MCF 10A (cell line): Measurements from ENCODE around the gene PDE1A. TPM values are rescaled to one million over a fixed set of nuclear protein-coding genes. Genes with fewer than 3 reads are reported as not detected.
A peak's percentile ranks its signal among the peaks of the same experiment; 100 is the strongest.

Experiments
- BruUV-seq: library from RNA; stranded (reverse); fragments of 400-500 nt; replicated peaks from 2 replicates; lab custom pipeline; 2021; lab: Mats Ljungman, UMichigan
- CTCF ChIA-PET: fragments of 300-600 bp; sonication (Branson Sonifier 250); formaldehyde crosslinking; extraction: SDS; loops from one replicate; lab custom pipeline; 2021; ENCODE audit warnings: antibody characterized with exemption, inconsistent platforms; lab: Yijun Ruan, JAX
- POLR2A ChIA-PET: fragments of 300-600, 350-650 bp; sonication (Branson Sonifier 250); formaldehyde crosslinking; extraction: SDS; loops from one replicate; lab custom pipeline; 2020; ENCODE audit warnings: antibody characterized with exemption, inconsistent platforms; lab: Yijun Ruan, JAX
- DNase-seq: peaks from one replicate; pipeline ENCODE4 v3.0.0-alpha.2; 2018; ENCODE audit not compliant: unreplicated experiment
- H3K27ac Mint-ChIP-seq: one replicate; pipeline ENCODE4 v1.8.0; 2022; ENCODE audit warnings: mild to moderate bottlenecking, low read depth, mixed read lengths; ENCODE audit not compliant: unreplicated experiment
- H3K27me3 Mint-ChIP-seq: one replicate; pipeline ENCODE4 v1.8.0; 2022; ENCODE audit warnings: mixed read lengths; ENCODE audit not compliant: insufficient read depth, unreplicated experiment
- H3K36me3 Mint-ChIP-seq: one replicate; pipeline ENCODE4 v1.8.0; 2022; ENCODE audit warnings: mild to moderate bottlenecking, moderate library complexity, mixed read lengths; ENCODE audit not compliant: insufficient read depth, unreplicated experiment
- H3K4me1 Mint-ChIP-seq: one replicate; pipeline ENCODE4 v1.8.0; 2022; ENCODE audit warnings: mixed read lengths; ENCODE audit not compliant: insufficient read depth, unreplicated experiment
- H3K4me3 Mint-ChIP-seq: one replicate; pipeline ENCODE4 v1.8.0; 2022; ENCODE audit warnings: mild to moderate bottlenecking, moderate library complexity, mixed read lengths; ENCODE audit not compliant: unreplicated experiment
- H3K9me3 Mint-ChIP-seq: one replicate; pipeline ENCODE4 v1.8.0; 2022; ENCODE audit warnings: mixed read lengths; ENCODE audit not compliant: unreplicated experiment
- CTCF ChIP-seq: fragments of 200-600 bp; IDR thresholded peaks from one replicate; pipeline ENCODE4 v1.8.0; 2022; ENCODE audit warnings: antibody characterized with exemption, mild to moderate bottlenecking; ENCODE audit not compliant: unreplicated experiment
- intact Hi-C: fragments of 100-400 bp; cut with micrococcal nuclease; formaldehyde crosslinking; loops from 2 replicates; pipeline ENCODE4 v1.14.1; 2022
- total RNA-seq: library from RNA; stranded (reverse); gene quantifications from 2 replicates; pipeline ENCODE4 v1.2.3, GENCODE V29; 2022

Gene PDE1A
- total RNA-seq, 1 experiment from 2014 or later: 0.30 TPM

- Mint-ChIP-seq H3K27ac (no peak overlapping the region), H3K27me3 (no peaks in the 10 kb centered on the region)
- intact Hi-C loops: no loop called here
Observed at GRCh38 chr2:182134201-182134600, 292.6 kb downstream of the PDE1A start.

DNA sequence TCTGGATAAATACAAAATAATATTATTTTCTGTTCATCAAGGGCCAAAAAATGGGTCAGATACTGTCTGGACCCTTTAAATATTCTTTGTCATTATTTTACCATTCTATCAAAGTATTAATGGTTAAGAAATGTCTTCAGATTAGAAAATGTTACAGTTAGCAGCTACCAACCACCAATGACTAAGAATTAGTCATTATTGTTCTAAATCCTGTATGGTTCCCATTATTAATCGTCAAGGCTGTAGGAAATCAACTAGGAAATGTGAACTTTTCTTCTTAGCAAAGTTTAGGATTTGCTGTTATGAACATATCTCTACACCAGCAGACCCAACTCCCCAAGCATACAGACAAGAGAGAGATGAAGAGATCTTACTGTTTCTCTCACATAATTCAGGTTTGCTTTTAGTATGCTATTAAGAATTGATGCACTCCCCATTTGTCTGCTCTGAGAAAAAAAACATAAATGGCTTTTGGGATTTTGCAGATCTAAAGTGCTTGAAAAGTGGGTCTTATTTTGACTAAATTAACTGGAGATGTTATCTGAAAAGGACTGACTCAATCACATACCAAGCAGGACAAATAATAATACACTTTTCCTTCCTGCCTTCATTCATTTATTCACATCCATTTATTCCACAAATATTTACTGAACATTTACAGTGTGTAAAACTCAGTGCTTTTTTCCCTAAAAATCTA, 293.5 kb downstream of the PDE1A start:
- no peaks in the 10 kb centered on the region for H3K27me3 Mint-ChIP-seq
- DNase-seq: no peak

More at GRCh38 chr2:182134201-182134600, 292.6 kb downstream of the PDE1A start:
- DNase-seq: no peak
- BruUV-seq: no TSS peak
- no peak overlapping the region for H3K4me3 Mint-ChIP-seq
- peaks cover 5% of the 10 kb centered on the region for H3K4me1 Mint-ChIP-seq
- ChIA-PET CTCF (interaction anchor here (1.0 kb wide), 1 partner anchor 21 kb away, joined by 3 read pairs; no protein-coding TSS in a partner anchor), POLR2A (no interaction called here)
- no peak for TF ChIP-seq CTCF
- H3K36me3 Mint-ChIP-seq: no peaks in the 10 kb centered on the region
- H3K9me3 Mint-ChIP-seq: no peaks in the 10 kb centered on the region

GRCh38 chr2:182132605-182133004, 294.2 kb downstream of the PDE1A start:
- no peak overlapping the region for H3K4me3 Mint-ChIP-seq
- H3K4me1 Mint-ChIP-seq: peaks cover 5% of the 10 kb centered on the region
- ChIA-PET POLR2A (interaction anchor here (0.6 to 0.7 kb wide), 2 partner anchors 15 to 482 kb away, joined by 3 to 4 read pairs; no protein-coding TSS in a partner anchor), CTCF (interaction anchor here (0.6 kb wide), 4 partner anchors 10 to 1713 kb away, joined by 3 to 7 read pairs (median 3); partner anchors contain the start of gene DNAJC10)
- no TSS peak for BruUV-seq
- H3K27ac Mint-ChIP-seq: no peak overlapping the region
- no peak for DNase-seq
- H3K36me3 Mint-ChIP-seq: no peaks in the 10 kb centered on the region
- H3K27me3 Mint-ChIP-seq: no peaks in the 10 kb centered on the region
- no peaks in the 10 kb centered on the region for H3K9me3 Mint-ChIP-seq
- peak; percentile 19 for TF ChIP-seq CTCF
- intact Hi-C loops: no loop called here

More for the DNA sequence above, 293.5 kb downstream of the PDE1A start:
- Mint-ChIP-seq H3K9me3 (no peaks in the 10 kb centered on the region), H3K4me3 (no peak overlapping the region), H3K27ac (no peak overlapping the region), H3K36me3 (no peaks in the 10 kb centered on the region), H3K4me1 (peaks cover 5% of the 10 kb centered on the region)
- intact Hi-C loops: no loop called here
- TF ChIP-seq CTCF: no peak
- ChIA-PET POLR2A (interaction anchor here (0.7 kb wide), 1 partner anchor 15 kb away, joined by 3 read pairs; no protein-coding TSS in a partner anchor), CTCF (interaction anchor here (0.6 kb wide), 1 partner anchor 10 kb away, joined by 3 read pairs; no protein-coding TSS in a partner anchor)
- no TSS peak for BruUV-seq

GRCh38 chr2:182128821-182129707, 297.8 kb downstream of the PDE1A start:
- CTCF ChIA-PET: no interaction called here
- no peak overlapping the region for H3K4me3 Mint-ChIP-seq
- BruUV-seq: no TSS peak
- no peak for TF ChIP-seq CTCF
- intact Hi-C loops: no loop called here
- H3K36me3 Mint-ChIP-seq: no peaks in the 10 kb centered on the region
- no peaks in the 10 kb centered on the region for H3K27me3 Mint-ChIP-seq
- H3K9me3 Mint-ChIP-seq: no peaks in the 10 kb centered on the region
- peaks cover 5% of the 10 kb centered on the region for H3K4me1 Mint-ChIP-seq
- DNase-seq: no peak
- H3K27ac Mint-ChIP-seq: peak overlapping the region; percentile 61
- POLR2A ChIA-PET: no interaction called here
